Endothelial cell of umbilical vein (primary cell): ENCODE measurements around the gene RILPL1. TPM values are rescaled to one million over a fixed set of nuclear protein-coding genes. Genes with fewer than 3 reads are reported as not detected.
A peak's percentile ranks its signal among the peaks of the same experiment; 100 is the strongest.

Experiments
- BruUV-seq: library from RNA; stranded (reverse); fragments of 400-500 nt; replicated peaks from 2 replicates; lab custom pipeline; 2021; lab: Mats Ljungman, UMichigan
- CTCF ChIA-PET: fragments of 300-600, 350-600 bp; sonication (Branson Sonifier 250); formaldehyde crosslinking; loops from one replicate; lab custom pipeline; 2021; ENCODE audit warnings: antibody characterized with exemption, inconsistent platforms; lab: Charles Lee
- POLR2A ChIA-PET: fragments of 300-600, 350-600 bp; sonication (Branson Sonifier 250); formaldehyde crosslinking; loops from one replicate; lab custom pipeline; 2021; ENCODE audit warnings: antibody characterized with exemption, inconsistent platforms; lab: Charles Lee
- DNase-seq: peaks from one replicate; pipeline ENCODE4 v3.0.0-alpha.2; 2011; ENCODE audit warnings: low read depth, low spot score
- FAIRE-seq: peaks from 2 replicates; lab custom pipeline; 2011; peaks lifted over from hg19 to GRCh38; lab: Jason Lieb, UNC
- H2AFZ ChIP-seq: 2 replicates; pipeline ENCODE4 v1.6.0; 2012; ENCODE audit warnings: low read depth, low read length, control low read depth, inconsistent platforms
- H3K27ac ChIP-seq: 2 replicates; pipeline ENCODE4 v1.5.1; 2011; ENCODE audit warnings: low read depth, mild to moderate bottlenecking, control low read depth, low read length, moderate library complexity; ENCODE audit not compliant: insufficient read depth
- H3K27me3 ChIP-seq, 2 experiments: 2 replicates each; pipeline versions ENCODE4 v1.6.0 to v1.6.1; 2011; ENCODE audit warnings: low read length in 2 of 2, mixed read lengths in 1 of 2; ENCODE audit not compliant: control insufficient read depth in 2 of 2, insufficient read depth in 2 of 2
- H3K36me3 ChIP-seq, 2 experiments: 2 replicates in 1 of 2; 3 replicates in 1 of 2; pipeline ENCODE4 v1.5.1; 2011; ENCODE audit warnings: low read length in 2 of 2, mild to moderate bottlenecking in 1 of 2, moderate library complexity in 1 of 2; ENCODE audit not compliant: control insufficient read depth in 2 of 2, insufficient read depth in 2 of 2; ENCODE audit errors: extremely low read depth in 1 of 2
- H3K4me1 ChIP-seq: 3 replicates; pipeline ENCODE4 v1.5.1; 2011; ENCODE audit warnings: mild to moderate bottlenecking, low read length; ENCODE audit not compliant: control insufficient read depth, insufficient read depth; ENCODE audit errors: extremely low read depth
- H3K4me2 ChIP-seq: 2 replicates; pipeline ENCODE4 v1.6.1; 2011; ENCODE audit warnings: low read length, control low read depth, mixed read lengths; ENCODE audit not compliant: insufficient read depth
- H3K4me3 ChIP-seq, 3 experiments: fragments of 200-600 bp in 1 of 3; sonication (generic), shearing (Covaris generic) in 1 of 3; replicated peaks in 1 of 3; 2 replicates each; pipeline ENCODE4 v1.5.1; 2011 to 2016; ENCODE audit warnings: control low read depth in 3 of 3, low read length in 3 of 3, mild to moderate bottlenecking in 2 of 3, inconsistent platforms in 1 of 3, low read depth in 1 of 3, moderate library complexity in 1 of 3; ENCODE audit not compliant: insufficient read depth in 1 of 3
- H3K79me2 ChIP-seq: 2 replicates; pipeline ENCODE4 v1.6.0; 2012; ENCODE audit warnings: low read length, inconsistent platforms; ENCODE audit not compliant: control insufficient read depth, insufficient read depth
- H3K9ac ChIP-seq: replicated peaks from 2 replicates; pipeline ENCODE3; 2011; ENCODE audit warnings: low read length, control low read depth; ENCODE audit not compliant: insufficient read depth; ENCODE audit errors: extremely low read depth
- H3K9me1 ChIP-seq: replicated peaks from 3 replicates; pipeline ENCODE4 v1.6.0; 2011; ENCODE audit warnings: mild to moderate bottlenecking, low read length; ENCODE audit not compliant: control insufficient read depth, insufficient read depth; ENCODE audit errors: extremely low read depth
- H3K9me3 ChIP-seq: replicated peaks from 2 replicates; pipeline ENCODE4 v1.5.1; 2012; ENCODE audit warnings: low read length, inconsistent platforms; ENCODE audit not compliant: control insufficient read depth, insufficient read depth
- H4K20me1 ChIP-seq: replicated peaks from 2 replicates; pipeline ENCODE3; 2011; ENCODE audit warnings: mild to moderate bottlenecking, low read length; ENCODE audit not compliant: control insufficient read depth, insufficient read depth; ENCODE audit errors: extremely low read depth
- EZH2 ChIP-seq: IDR thresholded peaks from 2 replicates; pipeline ENCODE4 v1.6.1; 2012; ENCODE audit warnings: borderline replicate concordance, low read depth, mild to moderate bottlenecking, moderate library complexity, low read length, inconsistent platforms; ENCODE audit not compliant: severe bottlenecking
- FOS ChIP-seq: IDR thresholded peaks from 2 replicates; pipeline ENCODE4 v1.6.1; 2011; ENCODE audit warnings: mild to moderate bottlenecking, low read length, moderate library complexity, borderline replicate concordance; ENCODE audit not compliant: insufficient read depth
- GATA2 ChIP-seq: IDR thresholded peaks from 2 replicates; pipeline ENCODE4 v1.7.0; 2011; ENCODE audit warnings: low read depth, mild to moderate bottlenecking, moderate library complexity, mixed read lengths, low read length; ENCODE audit not compliant: insufficient read length, insufficient read depth
- JUN ChIP-seq: IDR thresholded peaks from 2 replicates; pipeline ENCODE4 v1.6.1; 2011; ENCODE audit warnings: borderline replicate concordance, low read depth; ENCODE audit not compliant: insufficient read length, insufficient read depth
- MYC ChIP-seq: IDR thresholded peaks from one replicate; pipeline ENCODE4 v1.6.1; 2011; ENCODE audit warnings: mild to moderate bottlenecking, low read depth, low read length
- POLR2A ChIP-seq: IDR thresholded peaks from 2 replicates; pipeline ENCODE4 v1.6.1; 2012; ENCODE audit warnings: low read depth, mild to moderate bottlenecking, control low read depth, low read length
- POLR2AphosphoS5 ChIP-seq: IDR thresholded peaks from 2 replicates; pipeline ENCODE4 v1.6.1; 2012; ENCODE audit warnings: low read depth, mild to moderate bottlenecking, control low read depth, low read length, moderate library complexity; ENCODE audit not compliant: insufficient read depth
- dilution Hi-C: fragments of 300-500 bp; cut with MboI; formaldehyde crosslinking; loops from one replicate; pipeline ENCODE4 v1.15.0; 2019; ENCODE audit warnings: low sequenced_read_pairs; ENCODE audit not compliant: extremely low pct_ligation_motif_present
- intact Hi-C: fragments of 100-400 bp; cut with micrococcal nuclease; formaldehyde crosslinking; loops from one replicate; pipeline ENCODE4 v1.10.0; 2022
- polyA plus RNA-seq, 4 experiments: library from polyadenylated mRNA; depleted of rRNA in 3 of 4; stranded (reverse) in 3 of 4; unstranded in 1 of 4; fragments of >200 nt; gene quantifications; 2 replicates each; pipeline versions ENCODE4 v1.2.1 to v1.2.3, GENCODE V29; 2011 to 2012; ENCODE audit warnings: missing spikeins in 1 of 4
- total RNA-seq: library from RNA; stranded (reverse); gene quantifications from 2 replicates; pipeline ENCODE4 v1.2.3, GENCODE V29; 2021
- TF ChIP-seq, protein P1 (sequence below): IDR thresholded peaks from 2 replicates; pipeline ENCODE4 v1.6.1; 2011; ENCODE audit not compliant: insufficient read depth, insufficient read length
- TF ChIP-seq, protein P2 (sequence below), 2 donors: IDR thresholded peaks; 1 replicate in 1 of 2; 2 replicates in 1 of 2; pipeline ENCODE4 v1.5.1; 2011; ENCODE audit warnings: low read length in 2 of 2, mild to moderate bottlenecking in 2 of 2, moderate library complexity in 2 of 2, control low read depth in 1 of 2, inconsistent platforms in 1 of 2, low read depth in 1 of 2; ENCODE audit not compliant: insufficient read depth in 1 of 2; ENCODE audit errors: extremely low read depth in 1 of 2

RILPL1 gene
- total and polyA plus RNA-seq, 2 donors (not counting 3 experiments of a cell fraction or from before 2014, with no cell fraction given) = 30.4 to 34.3 TPM

DNA sequence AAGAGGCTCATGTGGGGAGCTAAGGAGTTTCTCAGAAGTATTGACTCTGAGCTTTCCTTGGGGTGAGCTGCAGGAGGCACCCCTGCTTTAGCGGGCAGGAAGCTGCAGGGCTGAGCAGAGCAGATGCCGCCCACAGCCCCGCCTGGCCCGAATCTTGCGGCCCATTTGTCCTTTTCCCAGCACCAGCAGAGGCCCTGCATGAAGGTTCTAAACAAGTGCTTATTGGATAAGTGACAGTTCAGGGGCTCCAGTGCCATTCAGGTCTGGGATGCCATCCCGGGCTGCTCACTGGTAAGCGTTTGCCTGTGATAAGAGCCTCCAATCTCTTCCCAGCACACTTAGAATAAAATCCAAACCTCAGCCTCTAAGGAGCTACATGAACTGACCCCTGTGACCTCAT is 11.4 kb downstream of the RILPL1 start:
- intact Hi-C loops = no loop called here

DNA sequence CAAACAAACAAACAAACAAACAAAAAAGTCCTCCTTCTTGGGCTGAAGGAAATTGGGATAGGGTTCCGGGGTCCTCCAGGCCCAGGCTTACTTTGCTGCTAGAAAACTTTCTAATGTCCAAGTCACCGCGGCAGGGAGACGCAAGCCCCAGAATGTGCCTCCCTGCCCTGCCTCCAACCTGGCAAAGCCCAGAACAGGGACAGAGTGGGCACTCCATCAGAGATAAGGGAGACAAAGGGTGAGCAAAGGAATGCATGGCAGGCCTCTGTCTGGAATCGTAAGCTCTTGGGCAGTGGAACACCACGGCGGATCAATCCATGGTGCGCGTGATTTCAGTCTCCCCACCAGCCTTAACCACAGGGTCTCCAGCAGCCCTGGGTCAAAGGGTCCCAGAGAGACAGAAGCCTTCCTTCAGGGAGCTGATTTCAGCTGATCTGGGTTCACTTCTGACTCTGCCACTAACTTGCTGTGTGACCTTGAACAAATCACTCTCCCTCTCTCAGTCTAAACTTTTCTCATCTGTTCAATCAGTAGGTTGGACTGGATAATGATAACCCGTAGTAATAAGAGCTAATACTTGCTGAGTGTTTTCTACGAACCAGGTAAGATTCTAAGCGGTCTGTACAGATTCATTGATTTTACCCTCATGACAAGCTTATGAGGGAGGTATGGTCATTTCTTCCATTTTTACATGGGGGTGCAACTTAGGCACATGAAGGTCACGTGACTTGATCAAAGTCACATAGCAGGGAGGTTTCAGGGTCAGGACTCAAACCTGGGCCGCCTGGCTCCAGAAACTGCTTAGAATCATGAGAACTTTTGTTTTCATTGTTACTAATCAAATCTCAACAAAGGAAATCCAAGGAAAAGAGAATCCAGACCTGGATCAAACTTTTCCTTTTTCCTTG is 12.7 kb downstream of the RILPL1 start:
- H2AFZ ChIP-seq = no peak overlapping the region
- FAIRE-seq (peak; percentile 8), DNase-seq (no peak)
- no peaks in the 10 kb centered on the region for H3K27me3 ChIP-seq
- H3K4me1 ChIP-seq = no peaks in the 10 kb centered on the region
- H3K9me3 ChIP-seq = no peaks in the 10 kb centered on the region
- H3K36me3 ChIP-seq = peaks cover 6 to 48% of the 10 kb centered on the region in 2 experiments
- intact Hi-C loops = no loop called here
- no peak overlapping the region for H3K27ac ChIP-seq
- no peak overlapping the region for H3K9ac ChIP-seq
- peaks cover 4% of the 10 kb centered on the region for H3K79me2 ChIP-seq
- H3K4me3 ChIP-seq = no peak overlapping the region
- no TSS peak for BruUV-seq
- ChIA-PET CTCF (interaction anchor here (2.1 kb wide), 1 partner anchor 61 kb away, joined by 12 read pairs; no protein-coding TSS in a partner anchor), POLR2A (no interaction called here)
- no peak for TF ChIP-seq POLR2AphosphoS5
- no peak for TF ChIP-seq MYC
- no peak for TF ChIP-seq EZH2
- TF ChIP-seq, protein P1, sequence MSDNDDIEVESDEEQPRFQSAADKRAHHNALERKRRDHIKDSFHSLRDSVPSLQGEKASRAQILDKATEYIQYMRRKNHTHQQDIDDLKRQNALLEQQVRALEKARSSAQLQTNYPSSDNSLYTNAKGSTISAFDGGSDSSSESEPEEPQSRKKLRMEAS = no peak
- no peak for TF ChIP-seq POLR2A
- no peak for TF ChIP-seq FOS
- TF ChIP-seq, protein P2, sequence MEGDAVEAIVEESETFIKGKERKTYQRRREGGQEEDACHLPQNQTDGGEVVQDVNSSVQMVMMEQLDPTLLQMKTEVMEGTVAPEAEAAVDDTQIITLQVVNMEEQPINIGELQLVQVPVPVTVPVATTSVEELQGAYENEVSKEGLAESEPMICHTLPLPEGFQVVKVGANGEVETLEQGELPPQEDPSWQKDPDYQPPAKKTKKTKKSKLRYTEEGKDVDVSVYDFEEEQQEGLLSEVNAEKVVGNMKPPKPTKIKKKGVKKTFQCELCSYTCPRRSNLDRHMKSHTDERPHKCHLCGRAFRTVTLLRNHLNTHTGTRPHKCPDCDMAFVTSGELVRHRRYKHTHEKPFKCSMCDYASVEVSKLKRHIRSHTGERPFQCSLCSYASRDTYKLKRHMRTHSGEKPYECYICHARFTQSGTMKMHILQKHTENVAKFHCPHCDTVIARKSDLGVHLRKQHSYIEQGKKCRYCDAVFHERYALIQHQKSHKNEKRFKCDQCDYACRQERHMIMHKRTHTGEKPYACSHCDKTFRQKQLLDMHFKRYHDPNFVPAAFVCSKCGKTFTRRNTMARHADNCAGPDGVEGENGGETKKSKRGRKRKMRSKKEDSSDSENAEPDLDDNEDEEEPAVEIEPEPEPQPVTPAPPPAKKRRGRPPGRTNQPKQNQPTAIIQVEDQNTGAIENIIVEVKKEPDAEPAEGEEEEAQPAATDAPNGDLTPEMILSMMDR (IDR thresholded peaks at IDR 0.05; ENCODE audit: extremely low read depth in 1 of 2, insufficient read depth in 1 of 2, low read depth in 1 of 2, low read length in 2 of 2) = no peak
- TF ChIP-seq GATA2 = no peak
- TF ChIP-seq JUN = no peak
- dilution Hi-C loops = no loop called here
- H4K20me1 ChIP-seq = no peaks in the 10 kb centered on the region
- no peaks in the 10 kb centered on the region for H3K9me1 ChIP-seq
- no peak overlapping the region for H3K4me2 ChIP-seq

More for the DNA sequence above, 11.4 kb downstream of the RILPL1 start:
- DNase-seq (no peak), FAIRE-seq (no peak)
- POLR2A ChIA-PET = interaction anchor here (0.7 kb wide), 1 partner anchor 118 kb away, joined by 3 read pairs; no protein-coding TSS in a partner anchor
- Histone ChIP-seq H3K9ac (no peak overlapping the region), H2AFZ (no peak overlapping the region), H3K4me2 (no peak overlapping the region), H3K36me3 (peaks cover 6 to 42% of the 10 kb centered on the region in 2 experiments), H3K27me3 (no peaks in the 10 kb centered on the region), H4K20me1 (no peaks in the 10 kb centered on the region), H3K9me3 (no peaks in the 10 kb centered on the region), H3K79me2 (peaks cover 8% of the 10 kb centered on the region), H3K27ac (no peak overlapping the region), H3K4me1 (no peaks in the 10 kb centered on the region), H3K4me3 (no peak overlapping the region), H3K9me1 (no peaks in the 10 kb centered on the region)
- no peak for TF ChIP-seq EZH2
- TF ChIP-seq POLR2A = no peak
- CTCF ChIA-PET = interaction anchor here (2.1 kb wide), 1 partner anchor 60 kb away, joined by 12 read pairs; no protein-coding TSS in a partner anchor
- dilution Hi-C loops = no loop called here
- no TSS peak for BruUV-seq
